HG03066 (cell line): ENCODE results near the gene RBM24.
"Not testable (repeated sequence)": the region's sequence is repeated elsewhere in the genome, so short reads cannot be mapped to it uniquely, and the experiment has no call there.

Experiments
- ATAC-seq: cut with Tn5 transposase; IDR thresholded peaks from one replicate; pipeline ENCODE4 v1.9.1; 2021; ENCODE audit warnings: low read depth; ENCODE audit not compliant: unreplicated experiment

RBM24 gene

GRCh38 chr6:17289630-17290061 lies 8.5 kb downstream of the RBM24 start:
- no peak for ATAC-seq

- ATAC-seq = no peak
Observed at GRCh38 chr6:17291778-17292177, 10.6 kb downstream of the RBM24 start.

- no peak for ATAC-seq
Observed at GRCh38 chr6:17292600-17293133, 11.5 kb downstream of the RBM24 start.

- ATAC-seq = no peak
Observed at GRCh38 chr6:17293395-17293794, 12.2 kb downstream of the RBM24 start.

GRCh38 chr6:17297271-17298080 lies 16.3 kb downstream of the RBM24 start:
- ATAC-seq = no peak

GRCh38 chr6:17298257-17298656 lies 17.1 kb downstream of the RBM24 start:
- no peak for ATAC-seq

- ATAC-seq = no peak
Observed at GRCh38 chr6:17299222-17299621, 18.1 kb downstream of the RBM24 start.

GRCh38 chr6:17299750-17300149 lies 18.6 kb downstream of the RBM24 start:
- ATAC-seq = no peak

GRCh38 chr6:17300637-17301036 lies 19.5 kb downstream of the RBM24 start:
- ATAC-seq = no peak

GRCh38 chr6:17303444-17303843 lies 22.3 kb downstream of the RBM24 start:
- no peak for ATAC-seq

GRCh38 chr6:17305219-17306001 lies 24.2 kb downstream of the RBM24 start:
- no peak for ATAC-seq

- no peak for ATAC-seq
Observed at GRCh38 chr6:17311595-17312311, 30.6 kb downstream of the RBM24 start.

GRCh38 chr6:17313238-17313637 lies 32.1 kb downstream of the RBM24 start:
- not testable (repeated sequence) for ATAC-seq

- no peak for ATAC-seq
Observed at GRCh38 chr6:17313971-17314370, 32.8 kb downstream of the RBM24 start.

- ATAC-seq = no peak
Observed at GRCh38 chr6:17315262-17315661, 34.1 kb downstream of the RBM24 start.

- no peak for ATAC-seq
Observed at GRCh38 chr6:17318435-17319165, 37.4 kb downstream of the RBM24 start.

- not testable (repeated sequence) for ATAC-seq
Observed at GRCh38 chr6:17320266-17320665, 39.1 kb downstream of the RBM24 start.

GRCh38 chr6:17331238-17331637 lies 50.1 kb downstream of the RBM24 start:
- ATAC-seq = no peak

- ATAC-seq = no peak
Observed at GRCh38 chr6:17334265-17334664, 53.1 kb downstream of the RBM24 start.

GRCh38 chr6:17336425-17336824 lies 55.3 kb downstream of the RBM24 start:
- no peak for ATAC-seq
